Fibroblast of mammary gland (primary cell): ENCODE data around the gene DDX24.

Source experiments
- DNase-seq: peaks from one replicate; pipeline ENCODE4 v3.0.0-alpha.2; 2010; ENCODE audit warnings: low read depth
- H3K4me3 ChIP-seq: 2 replicates; pipeline ENCODE4 v1.5.1; 2011; ENCODE audit warnings: low read depth, mild to moderate bottlenecking, low read length, moderate library complexity; ENCODE audit not compliant: control insufficient read depth
- TF ChIP-seq, protein P1 (sequence below): conservative IDR thresholded peaks from 2 replicates; pipeline ENCODE4 v1.5.1; 2011; ENCODE audit warnings: low read depth, low read length, inconsistent platforms; ENCODE audit not compliant: control insufficient read depth, insufficient read depth

Gene DDX24

DNA sequence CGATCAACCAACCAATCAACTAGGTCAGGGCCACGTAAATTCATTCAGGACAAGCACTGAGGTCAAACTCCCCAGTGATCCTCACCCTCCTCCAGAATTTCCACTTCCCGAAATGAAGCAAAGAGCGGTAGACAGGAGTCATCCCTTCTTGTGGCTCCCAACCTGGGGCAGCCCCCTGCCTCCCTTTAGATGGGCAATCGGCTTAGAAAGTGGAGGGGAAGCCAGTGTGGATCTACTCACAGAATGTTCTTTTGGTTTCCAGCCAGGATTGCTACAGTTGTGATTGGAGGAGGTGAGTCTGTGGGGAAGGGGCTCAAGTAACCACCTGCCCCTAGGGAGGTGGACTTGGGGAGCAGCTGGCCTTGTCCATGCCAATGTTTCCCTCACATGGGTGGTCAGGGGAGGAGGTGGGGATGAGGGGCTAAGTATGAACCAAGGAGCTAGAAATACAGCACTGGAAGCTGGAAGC lies 33.6 kb upstream of the DDX24 start:
- TF ChIP-seq, protein P1, sequence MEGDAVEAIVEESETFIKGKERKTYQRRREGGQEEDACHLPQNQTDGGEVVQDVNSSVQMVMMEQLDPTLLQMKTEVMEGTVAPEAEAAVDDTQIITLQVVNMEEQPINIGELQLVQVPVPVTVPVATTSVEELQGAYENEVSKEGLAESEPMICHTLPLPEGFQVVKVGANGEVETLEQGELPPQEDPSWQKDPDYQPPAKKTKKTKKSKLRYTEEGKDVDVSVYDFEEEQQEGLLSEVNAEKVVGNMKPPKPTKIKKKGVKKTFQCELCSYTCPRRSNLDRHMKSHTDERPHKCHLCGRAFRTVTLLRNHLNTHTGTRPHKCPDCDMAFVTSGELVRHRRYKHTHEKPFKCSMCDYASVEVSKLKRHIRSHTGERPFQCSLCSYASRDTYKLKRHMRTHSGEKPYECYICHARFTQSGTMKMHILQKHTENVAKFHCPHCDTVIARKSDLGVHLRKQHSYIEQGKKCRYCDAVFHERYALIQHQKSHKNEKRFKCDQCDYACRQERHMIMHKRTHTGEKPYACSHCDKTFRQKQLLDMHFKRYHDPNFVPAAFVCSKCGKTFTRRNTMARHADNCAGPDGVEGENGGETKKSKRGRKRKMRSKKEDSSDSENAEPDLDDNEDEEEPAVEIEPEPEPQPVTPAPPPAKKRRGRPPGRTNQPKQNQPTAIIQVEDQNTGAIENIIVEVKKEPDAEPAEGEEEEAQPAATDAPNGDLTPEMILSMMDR: no peak
- no peak overlapping the region for H3K4me3 ChIP-seq
- DNase-seq: no peak

DNA sequence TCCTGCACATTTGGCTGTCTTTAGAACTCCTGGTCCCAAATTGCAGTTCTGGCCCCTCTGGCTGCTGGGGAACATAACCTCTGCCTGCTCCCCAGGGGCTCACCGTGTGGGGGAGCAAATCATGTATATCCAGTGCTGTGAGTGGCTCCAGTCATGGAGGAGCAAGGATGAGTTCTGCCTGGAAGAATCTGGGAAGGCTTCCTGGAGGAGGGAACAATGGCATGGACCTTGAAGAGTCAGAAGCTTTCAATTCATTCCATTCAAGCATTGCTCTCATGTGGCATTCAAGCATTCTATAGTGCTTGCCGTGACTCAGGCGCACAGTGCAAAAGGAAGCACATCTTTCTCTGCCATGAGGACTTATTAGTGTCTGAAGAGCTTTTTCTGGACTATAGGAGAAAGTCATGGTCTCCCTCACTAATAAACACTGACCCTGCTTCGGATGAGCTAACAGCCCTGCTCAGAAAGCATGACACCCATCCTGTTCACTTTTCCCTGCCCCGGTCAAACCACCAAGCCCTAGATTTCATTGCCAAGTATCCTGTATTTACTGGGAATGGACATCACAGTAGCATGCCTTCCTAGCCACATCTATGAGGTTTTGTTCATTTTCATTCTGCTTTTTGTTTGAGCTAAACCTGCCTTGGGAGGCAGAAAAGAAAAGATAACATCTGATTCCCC lies 33.0 kb upstream of the DDX24 start:
- H3K4me3 ChIP-seq: no peak overlapping the region
- peak; percentile 38 for DNase-seq
- TF ChIP-seq, protein P1: no peak

DNA sequence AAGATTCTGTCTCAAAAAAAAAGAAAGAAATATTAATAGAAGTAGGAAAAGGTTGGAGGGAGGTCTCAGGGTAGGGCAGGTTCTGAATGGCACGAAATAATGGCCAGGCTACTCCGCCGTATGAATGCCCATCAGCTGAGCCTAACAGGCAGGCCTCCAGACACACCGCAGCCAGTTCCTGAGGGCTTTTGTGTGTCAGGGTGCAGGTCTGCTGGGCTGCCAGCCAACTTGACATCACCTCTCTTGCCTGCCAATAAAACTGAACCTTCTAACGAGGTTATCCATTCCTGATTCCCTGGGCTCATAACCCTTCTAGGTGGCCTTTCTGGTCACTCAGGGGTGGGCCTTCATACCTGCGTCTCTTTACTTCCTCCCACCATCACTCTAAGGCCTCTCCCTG lies 32.5 kb upstream of the DDX24 start:
- H3K4me3 ChIP-seq: no peak overlapping the region
- DNase-seq: peak; percentile 49
- TF ChIP-seq, protein P1: no peak

DNA sequence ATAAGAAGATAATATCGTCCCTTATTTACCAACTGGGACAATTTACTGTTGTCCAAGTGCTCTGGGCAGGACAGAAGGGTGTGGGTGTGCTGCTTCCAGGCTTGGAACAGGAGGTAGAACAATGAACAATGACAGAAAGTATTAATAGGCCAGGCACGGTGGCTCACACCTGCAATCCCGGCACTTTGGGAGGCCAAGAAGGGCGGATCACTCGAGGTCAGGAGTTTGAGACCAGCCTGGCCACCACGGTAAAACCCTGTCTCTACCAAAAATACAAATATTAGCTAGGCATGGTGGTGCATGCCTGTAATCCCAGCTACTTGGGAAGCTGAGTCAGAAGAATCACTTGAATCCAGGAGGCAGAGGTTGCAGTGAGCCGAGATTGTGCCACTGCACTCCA lies 32.1 kb upstream of the DDX24 start:
- H3K4me3 ChIP-seq: no peak overlapping the region
- TF ChIP-seq, protein P1: no peak
- DNase-seq: no peak

DNA sequence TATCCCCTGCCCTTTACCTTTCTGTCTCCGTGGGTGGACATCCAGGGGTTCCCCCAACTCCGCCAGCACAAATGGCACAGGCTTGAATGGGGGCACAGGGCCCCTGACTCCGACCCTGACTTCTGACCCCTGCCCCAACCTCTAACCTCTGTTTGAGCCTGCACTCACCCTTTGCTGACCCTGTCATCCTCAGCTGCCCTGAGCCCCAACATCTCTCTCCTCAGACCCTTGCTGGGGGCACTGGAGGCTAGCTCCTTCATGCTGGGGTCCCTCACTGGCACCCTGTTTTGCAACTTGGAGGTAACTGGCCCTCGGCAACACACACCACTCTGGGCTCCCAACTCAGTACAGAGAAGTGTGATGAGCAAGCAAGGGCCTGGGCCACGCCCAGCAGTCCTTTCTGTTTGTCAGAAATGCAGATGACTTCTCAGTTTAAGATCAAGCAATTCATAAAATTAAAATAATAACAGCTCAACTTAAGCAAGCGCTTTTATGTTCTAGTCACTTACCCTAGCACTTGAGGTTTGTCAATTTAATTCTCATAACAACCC lies 31.6 kb upstream of the DDX24 start:
- no peak for DNase-seq
- no peak overlapping the region for H3K4me3 ChIP-seq
- TF ChIP-seq, protein P1: no peak

DNA sequence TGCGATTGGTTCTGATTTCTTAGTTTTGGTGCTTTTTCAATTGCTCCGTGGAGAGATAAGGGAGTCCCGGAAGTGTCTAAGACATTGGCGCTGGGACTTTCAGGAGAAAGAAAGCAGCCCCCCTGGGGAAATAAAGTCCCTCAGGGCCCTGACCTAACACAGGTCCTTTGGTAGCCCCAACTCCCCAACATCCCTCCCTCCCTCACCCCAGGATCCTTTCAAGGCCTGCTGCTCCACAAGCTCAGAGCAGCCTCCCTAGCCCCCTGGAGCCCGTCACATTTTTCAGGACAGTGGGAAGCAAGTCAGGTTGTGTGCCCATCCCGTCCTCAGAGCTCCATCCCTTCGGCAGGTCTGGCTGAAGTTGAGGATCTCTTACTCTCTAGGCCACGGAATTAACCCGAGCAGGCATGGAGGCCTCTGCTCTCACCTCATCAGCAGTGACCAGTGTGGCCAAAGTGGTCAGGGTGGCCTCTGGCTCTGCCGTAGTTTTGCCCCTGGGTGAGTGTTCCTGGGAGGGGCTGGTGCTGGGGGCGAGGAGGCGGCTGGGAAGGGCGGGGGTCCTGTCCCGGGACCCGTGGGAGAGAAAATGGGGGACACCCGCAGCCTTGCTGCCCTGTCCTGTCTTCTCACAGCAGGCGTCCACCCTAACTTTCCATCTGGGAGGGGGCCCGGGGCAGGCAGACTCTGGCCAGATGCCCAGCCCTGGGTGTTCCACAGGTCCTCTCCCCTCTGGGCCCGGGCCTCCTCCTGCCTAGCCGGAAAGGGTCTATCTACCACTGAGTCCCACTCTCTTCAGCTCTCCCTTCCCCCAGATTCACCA lies 30.5 kb upstream of the DDX24 start:
- TF ChIP-seq, protein P1: no peak
- peak overlapping the region; percentile 37 for H3K4me3 ChIP-seq
- no peak for DNase-seq
